ENCODE data around the gene SETD5. TPM values are rescaled to one million over a fixed set of nuclear protein-coding genes. Genes with fewer than 3 reads are reported as not detected.

The SETD5 gene
- total and polyA plus RNA-seq, 2 of the 4 experiments (the other 2 are of a cell fraction) = 42.7 to 62.9 TPM

- no peak overlapping the region for H4K8ac ChIP-seq (ENCODE audit: low read depth in 2 of 2, low read length in 2 of 2)
- POLR2A ChIA-PET (ENCODE audit: unreplicated experiment) = no interaction called here
Observed at GRCh38 chr3:9512456-9513045, 115.1 kb downstream of the SETD5 start.

More at GRCh38 chr3:9512456-9513045, 115.1 kb downstream of the SETD5 start:
- H3K36me3 ChIP-seq (ENCODE audit: control insufficient read depth, insufficient read depth, low read length) = no peaks in the 10 kb centered on the region
- no TSS peak for BruUV-seq (replicated peaks)
- H3K79me1 ChIP-seq (ENCODE audit: low read depth in 1 of 2, low read length in 2 of 2) = no peaks in the 10 kb centered on the region
- H4K5ac ChIP-seq (ENCODE audit: low read depth, low read length) = no peak overlapping the region
- H3K56ac ChIP-seq (ENCODE audit: extremely low read depth, insufficient read depth, low read length) = no peak overlapping the region
- no peak overlapping the region for H3K27ac ChIP-seq (ENCODE audit: insufficient read depth, low read length)
- DNase-seq (no peak), ATAC-seq (ENCODE audit: low read depth) (no peak)
- H2BK120ac ChIP-seq (ENCODE audit: low read depth, low read length) = no peak overlapping the region
- no peak overlapping the region for H2BK15ac ChIP-seq (ENCODE audit: low read depth, low read length)
- H3K14ac ChIP-seq (replicated peaks; ENCODE audit: low read depth, low read length) = no peak overlapping the region
- H2BK5ac ChIP-seq (ENCODE audit: low read depth, low read length, poor library complexity, severe bottlenecking) = no peak overlapping the region
- H3K4me3 ChIP-seq (ENCODE audit: insufficient read depth, low read depth, low read length) = no peak overlapping the region
- in situ Hi-C loops (cut with MboI; ENCODE audit: low sequenced_read_pairs) = no loop called here
- H3K9ac ChIP-seq (ENCODE audit: low read depth, low read length) = no peak overlapping the region
- 50% methylated on average over 2 of the region's 7 CpGs; no CpG with 5 or more reads in 1 of the 2 experiments for WGBS, 2 experiments (ENCODE audit: extremely low coverage in 2 of 2, insufficient read length in 1 of 2)
- intact Hi-C loops (cut with micrococcal nuclease) = no loop called here
- no peak overlapping the region for H3K4me2 ChIP-seq (ENCODE audit: low read depth, low read length)
- CTCF ChIA-PET = no interaction called here
- H2AFZ ChIP-seq (replicated peaks; ENCODE audit: low read length, poor library complexity) = no peak overlapping the region
- H3K4me1 ChIP-seq (ENCODE audit: control insufficient read depth, insufficient read depth, low read length) = no peaks in the 10 kb centered on the region
- no peak overlapping the region for H3K4ac ChIP-seq (ENCODE audit: low read depth, low read length)
- dilution Hi-C loops (cut with HindIII; ENCODE audit: low sequenced_read_pairs, unreplicated experiment) = no loop called here
- no peak overlapping the region for H3K18ac ChIP-seq (ENCODE audit: low read depth, low read length)
- H2AK9ac ChIP-seq (replicated peaks; ENCODE audit: low read depth, low read length, poor library complexity) = no peak overlapping the region
- no peak overlapping the region for H2BK20ac ChIP-seq (ENCODE audit: low read depth, low read length)
- H3K9me3 ChIP-seq (ENCODE audit: control insufficient read depth, insufficient read depth, low read length) = no peaks in the 10 kb centered on the region
- H4K91ac ChIP-seq (ENCODE audit: insufficient read depth, low read depth, low read length) = no peak overlapping the region
- no peaks in the 10 kb centered on the region for H3K9me1 ChIP-seq (ENCODE audit: insufficient read depth, low read length)
- peaks cover 26% of the 10 kb centered on the region for H3K27me3 ChIP-seq (ENCODE audit: control insufficient read depth, insufficient read depth, low read length)
- no peaks in the 10 kb centered on the region for H4K20me1 ChIP-seq (ENCODE audit: insufficient read depth, low read length)
- TF ChIP-seq CHD1 (IDR thresholded peaks at IDR 0.05; ENCODE audit: low read depth, low read length) (no peak), CTCF (conservative IDR thresholded peaks at IDR 0.05; ENCODE audit: low read depth, low read length) (no peak), SMC3 (IDR thresholded peaks at IDR 0.05; ENCODE audit: low read depth, low read length) (no peak), FOS (IDR thresholded peaks at IDR 0.05; ENCODE audit: low read depth, low read length) (no peak)
- TF ChIP-seq, protein P1, sequence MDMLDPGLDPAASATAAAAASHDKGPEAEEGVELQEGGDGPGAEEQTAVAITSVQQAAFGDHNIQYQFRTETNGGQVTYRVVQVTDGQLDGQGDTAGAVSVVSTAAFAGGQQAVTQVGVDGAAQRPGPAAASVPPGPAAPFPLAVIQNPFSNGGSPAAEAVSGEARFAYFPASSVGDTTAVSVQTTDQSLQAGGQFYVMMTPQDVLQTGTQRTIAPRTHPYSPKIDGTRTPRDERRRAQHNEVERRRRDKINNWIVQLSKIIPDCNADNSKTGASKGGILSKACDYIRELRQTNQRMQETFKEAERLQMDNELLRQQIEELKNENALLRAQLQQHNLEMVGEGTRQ (IDR thresholded peaks at IDR 0.05; ENCODE audit: low read depth, low read length) = no peak
- no peak overlapping the region for H3K23ac ChIP-seq (ENCODE audit: low read depth, low read length)
- H2AK5ac ChIP-seq (ENCODE audit: low read depth, low read length) = no peak overlapping the region

Measured in IMR-90 (cell line).